GM23338 (cell line): Measurements from ENCODE around the gene SLC4A3. TPM values are rescaled to one million over a fixed set of nuclear protein-coding genes. Genes with fewer than 3 reads are reported as not detected.

Source experiments
- ATAC-seq: fragments of 200-7000 bp; cut with Tn5 transposase; 3 replicates; pipeline ENCODE4 v1.9.1; 2020
- DNase-seq: peaks from one replicate; pipeline ENCODE4 v3.0.0-alpha.2; 2015; ENCODE audit warnings: low spot score
- H2AFZ ChIP-seq: fragments of 200-600 bp; sonication (generic); 2 replicates; pipeline ENCODE4 v1.8.0; 2016; ENCODE audit warnings: antibody characterized with exemption, mild to moderate bottlenecking, moderate library complexity
- H3F3A ChIP-seq: fragments of 200-600 bp; sonication (generic); replicated peaks from 2 replicates; pipeline ENCODE4 v1.8.0; 2017; ENCODE audit warnings: antibody characterized with exemption, mixed run types, low read depth
- H3K27ac ChIP-seq: fragments of 200-600 bp; sonication (generic); 2 replicates; pipeline ENCODE4 v1.6.1; 2016; ENCODE audit warnings: low read depth
- H3K27me3 ChIP-seq: fragments of 200-600 bp; sonication (generic); 2 replicates; pipeline ENCODE4 v1.8.0; 2016; ENCODE audit warnings: mild to moderate bottlenecking, mixed run types, moderate library complexity; ENCODE audit not compliant: insufficient read depth
- H3K36me3 ChIP-seq: fragments of 200-600 bp; sonication (generic); 2 replicates; pipeline ENCODE4 v1.8.0; 2016; ENCODE audit warnings: mild to moderate bottlenecking; ENCODE audit not compliant: insufficient read depth
- H3K4me1 ChIP-seq: fragments of 200-600 bp; sonication (generic); 2 replicates; pipeline ENCODE4 v1.8.0; 2016; ENCODE audit warnings: mild to moderate bottlenecking, moderate library complexity; ENCODE audit not compliant: insufficient read depth
- H3K4me2 ChIP-seq: fragments of 200-600 bp; sonication (generic); 2 replicates; pipeline ENCODE4 v1.7.1; 2017; ENCODE audit warnings: mixed run types
- H3K4me3 ChIP-seq: fragments of 200-600 bp; sonication (generic); 2 replicates; pipeline ENCODE4 v1.6.1; 2016; ENCODE audit warnings: mixed run types
- H3K79me2 ChIP-seq: fragments of 200-600 bp; sonication (generic); replicated peaks from 2 replicates; pipeline ENCODE4 v1.8.0; 2017; ENCODE audit warnings: mild to moderate bottlenecking; ENCODE audit not compliant: insufficient read depth
- H3K9me2 ChIP-seq: fragments of 200-600 bp; sonication (generic); 2 replicates; pipeline ENCODE4 v1.8.0; 2017; ENCODE audit not compliant: insufficient read depth
- H4K20me1 ChIP-seq: fragments of 200-600 bp; sonication (generic); replicated peaks from 2 replicates; pipeline ENCODE4 v1.8.0; 2017; ENCODE audit warnings: mild to moderate bottlenecking; ENCODE audit not compliant: insufficient read depth
- H3K27ac Mint-ChIP-seq: 2 replicates; pipeline ENCODE4 v1.8.0; 2020; ENCODE audit warnings: inconsistent platforms, mild to moderate bottlenecking, moderate library complexity, mixed read lengths
- H3K27me3 Mint-ChIP-seq: 3 replicates; pipeline ENCODE4 v1.8.0; 2022; ENCODE audit warnings: low read depth, mild to moderate bottlenecking, moderate library complexity, mixed read lengths, inconsistent platforms; ENCODE audit not compliant: insufficient read depth, poor library complexity
- H3K36me3 Mint-ChIP-seq: 3 replicates; pipeline ENCODE4 v1.8.0; 2021; ENCODE audit warnings: low read depth, mild to moderate bottlenecking, inconsistent platforms, moderate library complexity, mixed read lengths
- H3K4me1 Mint-ChIP-seq: 3 replicates; pipeline ENCODE4 v1.8.0; 2020; ENCODE audit warnings: mild to moderate bottlenecking, inconsistent platforms, mixed read lengths
- H3K4me3 Mint-ChIP-seq: 3 replicates; pipeline ENCODE4 v1.8.0; 2021; ENCODE audit warnings: moderate library complexity, mild to moderate bottlenecking, inconsistent platforms, mixed read lengths
- H3K9me3 Mint-ChIP-seq: 3 replicates; pipeline ENCODE4 v1.8.0; 2020; ENCODE audit warnings: moderate library complexity, mild to moderate bottlenecking, inconsistent platforms, mixed read lengths
- CREB1 ChIP-seq: fragments of 250-450 bp; sonication (Bioruptor Pico); IDR thresholded peaks from 2 replicates; pipeline ENCODE4 v1.5.0; 2020; ENCODE audit warnings: low read depth, mild to moderate bottlenecking, moderate library complexity
- ETS1 ChIP-seq: IDR thresholded peaks from 2 replicates; pipeline ENCODE4 v1.6.1; 2016; ENCODE audit warnings: antibody characterized with exemption
- EZH2 ChIP-seq: fragments of 200-600 bp; sonication (generic); IDR thresholded peaks from one replicate; pipeline ENCODE4 v1.8.0; 2017; ENCODE audit warnings: antibody characterized with exemption, mild to moderate bottlenecking, low read depth; ENCODE audit not compliant: unreplicated experiment
- NANOG ChIP-seq: IDR thresholded peaks from 2 replicates; pipeline ENCODE4 v1.6.1; 2016; ENCODE audit warnings: antibody characterized with exemption, borderline replicate concordance
- POLR2AphosphoS5 ChIP-seq: IDR thresholded peaks from 2 replicates; pipeline ENCODE4 v1.6.1; 2016; ENCODE audit warnings: antibody characterized with exemption, low read depth
- REST ChIP-seq: IDR thresholded peaks from one replicate; pipeline ENCODE4 v1.6.1; 2018; ENCODE audit warnings: antibody characterized with exemption; ENCODE audit not compliant: unreplicated experiment
- STAT1 ChIP-seq: IDR thresholded peaks from one replicate; pipeline ENCODE4 v1.6.1; 2016; ENCODE audit warnings: antibody characterized with exemption; ENCODE audit not compliant: unreplicated experiment
- ZNF331 ChIP-seq: fragments of 250-450 bp; sonication (Bioruptor Pico); IDR thresholded peaks from 2 replicates; pipeline ENCODE4 v1.5.0; 2020; ENCODE audit warnings: low read depth, mild to moderate bottlenecking, moderate library complexity
- ZNF462 ChIP-seq: fragments of 250-450 bp; sonication (Bioruptor Pico); IDR thresholded peaks from 2 replicates; pipeline ENCODE4 v1.5.0; 2020; ENCODE audit warnings: mild to moderate bottlenecking, moderate library complexity
- polyA plus RNA-seq: library from polyadenylated mRNA; unstranded; fragments of >200 nt; fragmentation: Nextera tagmentation; extraction: Ambion mirVana; gene quantifications from 2 replicates; pipeline ENCODE4 v1.2.1, GENCODE V29; 2016
- total RNA-seq: library from RNA; depleted of rRNA; stranded (reverse); fragments of >200 nt; shearing (Covaris generic); gene quantifications from 2 replicates; pipeline ENCODE4 v1.2.3, GENCODE V29; 2014

Gene SLC4A3
- total and polyA plus RNA-seq, 2 experiments from 2014 or later, result 3.6 to 6.8 TPM

- TF ChIP-seq STAT1, result no peak
Measured at GRCh38 chr2:219675221-219675620, 47.8 kb downstream of the SLC4A3 start (continued).

GRCh38 chr2:219676586-219676985 is 49.2 kb downstream of the SLC4A3 start:
- no peaks in the 10 kb centered on the region for H3K36me3 Mint-ChIP-seq
- Histone ChIP-seq H4K20me1 (no peaks in the 10 kb centered on the region), H3K4me1 (peaks cover 12% of the 10 kb centered on the region), H3K9me2 (no peaks in the 10 kb centered on the region), H3K36me3 (no peaks in the 10 kb centered on the region; the same call in 1 of the 2 replicates), H2AFZ (0 out of 2 replicates have a peak overlapping the region, but pooled peaks have one; percentile 23), H3K4me3 (no peak overlapping the region), H3K79me2 (no peaks in the 10 kb centered on the region), H3K27ac (no peak overlapping the region), H3F3A (no peaks in the 10 kb centered on the region), H3K4me2 (no peak overlapping the region), H3K27me3 (no peaks in the 10 kb centered on the region)
- peaks cover 12% of the 10 kb centered on the region for H3K4me1 Mint-ChIP-seq
- no peak overlapping the region for H3K4me3 Mint-ChIP-seq
- ATAC-seq, result no peak
- H3K27ac Mint-ChIP-seq, result no peak overlapping the region
- no peaks in the 10 kb centered on the region for H3K9me3 Mint-ChIP-seq
- no peaks in the 10 kb centered on the region for H3K27me3 Mint-ChIP-seq
- DNase-seq, result no peak
- no peak for TF ChIP-seq ETS1
- no peak for TF ChIP-seq EZH2
- no peak for TF ChIP-seq POLR2AphosphoS5
- no peak for TF ChIP-seq ZNF331 (CRISPR knock-in tag)
- no peak for TF ChIP-seq CREB1 (CRISPR knock-in tag)
- no peak for TF ChIP-seq NANOG
- no peak for TF ChIP-seq REST
- no peak for TF ChIP-seq ZNF462
